DND-41 (cell line): ENCODE results near the gene KCNIP1.

Experiments used
- ATAC-seq: fragments of 200-7000 bp; cut with Tn5 transposase; 3 replicates; pipeline ENCODE4 v1.9.1; 2021; ENCODE audit warnings: low read depth; ENCODE audit not compliant: insufficient read depth
- DNase-seq: peaks from one replicate; pipeline ENCODE4 v3.0.0-alpha.2; 2020
- H2AFZ ChIP-seq: 2 replicates; pipeline ENCODE4 v1.6.0; 2012; ENCODE audit warnings: low read depth, low read length
- H3K27ac ChIP-seq: 2 replicates; pipeline ENCODE4 v1.5.1; 2012; ENCODE audit warnings: low read length, inconsistent platforms
- H3K27me3 ChIP-seq: fragments of 200-600 bp; sonication (generic); 2 replicates; pipeline ENCODE4 v1.6.0; 2012; ENCODE audit warnings: low read length, mild to moderate bottlenecking, inconsistent platforms; ENCODE audit not compliant: insufficient read depth, poor library complexity
- H3K36me3 ChIP-seq: 2 replicates; pipeline ENCODE4 v1.5.1; 2012; ENCODE audit warnings: low read length, inconsistent platforms; ENCODE audit not compliant: insufficient read depth
- H3K4me1 ChIP-seq: 2 replicates; pipeline ENCODE4 v1.5.1; 2012; ENCODE audit warnings: mild to moderate bottlenecking, low read length; ENCODE audit not compliant: insufficient read depth
- H3K4me2 ChIP-seq: 2 replicates; pipeline ENCODE4 v1.6.0; 2012; ENCODE audit warnings: mild to moderate bottlenecking, moderate library complexity, low read length, inconsistent platforms; ENCODE audit not compliant: insufficient read depth
- H3K4me3 ChIP-seq, 2 experiments: fragments of 200-600 bp in 1 of 2; shearing (Covaris generic) in 1 of 2; 2 replicates each; pipeline ENCODE4 v1.5.1; 2012 to 2016; ENCODE audit warnings: inconsistent platforms in 2 of 2, low read length in 2 of 2, mild to moderate bottlenecking in 2 of 2, low read depth in 1 of 2, moderate library complexity in 1 of 2
- H3K79me2 ChIP-seq: 2 replicates; pipeline ENCODE4 v1.6.0; 2012; ENCODE audit warnings: low read length, inconsistent platforms; ENCODE audit not compliant: insufficient read depth
- H3K9ac ChIP-seq: 2 replicates; pipeline ENCODE4 v1.6.0; 2012; ENCODE audit warnings: low read depth, mild to moderate bottlenecking, inconsistent platforms, low read length, moderate library complexity
- H3K9me3 ChIP-seq: 2 replicates; pipeline ENCODE4 v1.5.1; 2012; ENCODE audit warnings: low read length, moderate library complexity, mild to moderate bottlenecking, inconsistent platforms; ENCODE audit not compliant: insufficient read depth, severe bottlenecking
- H4K20me1 ChIP-seq: 2 replicates; pipeline ENCODE4 v1.6.0; 2012; ENCODE audit warnings: low read length; ENCODE audit not compliant: insufficient read depth
- EZH2 ChIP-seq: IDR thresholded peaks from 3 replicates; pipeline ENCODE4 v1.6.1; 2012; ENCODE audit warnings: borderline replicate concordance, low read depth, mild to moderate bottlenecking, moderate library complexity, low read length, inconsistent platforms; ENCODE audit not compliant: severe bottlenecking
- TF ChIP-seq, protein P1 (sequence below): IDR thresholded peaks from 2 replicates; pipeline ENCODE4 v1.5.1; 2012; ENCODE audit warnings: borderline replicate concordance, low read length, moderate library complexity, mild to moderate bottlenecking; ENCODE audit not compliant: poor library complexity, severe bottlenecking; ENCODE audit errors: extremely low read depth

The KCNIP1 gene

DNA sequence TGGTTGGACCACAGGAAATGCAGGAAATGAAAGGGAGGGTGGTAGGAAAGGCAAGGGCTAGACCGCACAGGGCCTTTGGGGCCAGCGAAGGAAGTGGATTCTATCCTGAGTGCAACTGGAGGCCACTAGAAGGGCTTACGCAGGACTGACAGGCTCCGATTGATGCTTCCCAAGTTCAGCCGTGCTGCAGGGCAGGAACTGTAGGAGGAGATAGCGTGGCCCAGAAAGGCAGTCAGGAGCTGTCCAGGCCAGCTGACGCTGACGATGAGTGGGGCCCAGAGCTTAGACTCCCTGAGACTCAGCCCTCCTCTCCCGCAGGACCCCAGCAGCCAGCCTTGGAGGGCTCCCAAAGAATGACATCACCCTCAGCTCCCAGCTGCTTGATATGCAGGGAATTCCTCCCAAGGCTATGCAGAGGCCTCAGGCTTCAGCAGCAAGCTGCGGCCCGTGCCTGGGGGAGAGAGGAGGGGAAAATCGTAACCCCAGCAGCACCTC, 48.8 kb downstream of the KCNIP1 start:
- no peak for TF ChIP-seq EZH2
- TF ChIP-seq, protein P1, sequence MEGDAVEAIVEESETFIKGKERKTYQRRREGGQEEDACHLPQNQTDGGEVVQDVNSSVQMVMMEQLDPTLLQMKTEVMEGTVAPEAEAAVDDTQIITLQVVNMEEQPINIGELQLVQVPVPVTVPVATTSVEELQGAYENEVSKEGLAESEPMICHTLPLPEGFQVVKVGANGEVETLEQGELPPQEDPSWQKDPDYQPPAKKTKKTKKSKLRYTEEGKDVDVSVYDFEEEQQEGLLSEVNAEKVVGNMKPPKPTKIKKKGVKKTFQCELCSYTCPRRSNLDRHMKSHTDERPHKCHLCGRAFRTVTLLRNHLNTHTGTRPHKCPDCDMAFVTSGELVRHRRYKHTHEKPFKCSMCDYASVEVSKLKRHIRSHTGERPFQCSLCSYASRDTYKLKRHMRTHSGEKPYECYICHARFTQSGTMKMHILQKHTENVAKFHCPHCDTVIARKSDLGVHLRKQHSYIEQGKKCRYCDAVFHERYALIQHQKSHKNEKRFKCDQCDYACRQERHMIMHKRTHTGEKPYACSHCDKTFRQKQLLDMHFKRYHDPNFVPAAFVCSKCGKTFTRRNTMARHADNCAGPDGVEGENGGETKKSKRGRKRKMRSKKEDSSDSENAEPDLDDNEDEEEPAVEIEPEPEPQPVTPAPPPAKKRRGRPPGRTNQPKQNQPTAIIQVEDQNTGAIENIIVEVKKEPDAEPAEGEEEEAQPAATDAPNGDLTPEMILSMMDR: no peak
- Histone ChIP-seq H3K27me3 (peaks cover 4% of the 10 kb centered on the region), H3K4me3 (no peak overlapping the region), H3K9me3 (no peaks in the 10 kb centered on the region), H2AFZ (no peak overlapping the region), H4K20me1 (no peaks in the 10 kb centered on the region), H3K9ac (no peak overlapping the region), H3K27ac (no peak overlapping the region), H3K36me3 (no peaks in the 10 kb centered on the region), H3K4me2 (no peak overlapping the region), H3K79me2 (no peaks in the 10 kb centered on the region), H3K4me1 (no peaks in the 10 kb centered on the region)
- ATAC-seq (0 out of 3 replicates have a peak, but pooled peaks have one; percentile 44), DNase-seq (no peak)

- H4K20me1 ChIP-seq: no peaks in the 10 kb centered on the region
These were observed 49.4 kb downstream of the KCNIP1 start for GRCh38 chr5:170553218-170553617.

GRCh38 chr5:170554521-170555267, 50.9 kb downstream of the KCNIP1 start:
- no peaks in the 10 kb centered on the region for H3K9me3 ChIP-seq
- TF ChIP-seq, protein P1: no peak
- TF ChIP-seq EZH2: no peak
- H3K27me3 ChIP-seq: peaks cover 10% of the 10 kb centered on the region
- H2AFZ ChIP-seq: no peak overlapping the region
- no peaks in the 10 kb centered on the region for H4K20me1 ChIP-seq
- H3K4me3 ChIP-seq: no peak overlapping the region
- no peak overlapping the region for H3K4me2 ChIP-seq
- H3K27ac ChIP-seq: no peak overlapping the region
- no peaks in the 10 kb centered on the region for H3K4me1 ChIP-seq
- no peak for ATAC-seq
- no peak for DNase-seq
- no peak overlapping the region for H3K9ac ChIP-seq
- H3K79me2 ChIP-seq: no peaks in the 10 kb centered on the region
- H3K36me3 ChIP-seq: no peaks in the 10 kb centered on the region

More at GRCh38 chr5:170553218-170553617, 49.4 kb downstream of the KCNIP1 start:
- Histone ChIP-seq H3K79me2 (no peaks in the 10 kb centered on the region), H3K4me1 (no peaks in the 10 kb centered on the region), H3K4me3 (no peak overlapping the region), H3K9ac (no peak overlapping the region), H3K27ac (no peak overlapping the region), H2AFZ (no peak overlapping the region), H3K27me3 (peaks cover 4% of the 10 kb centered on the region), H3K36me3 (no peaks in the 10 kb centered on the region), H3K4me2 (no peak overlapping the region), H3K9me3 (no peaks in the 10 kb centered on the region)
- ATAC-seq: no peak
- DNase-seq: no peak
- TF ChIP-seq, protein P1: no peak
- TF ChIP-seq EZH2: no peak
